GM12872 (cell line): ENCODE results near the gene FALEC.

Experiments
- TF ChIP-seq, protein P1 (sequence below): IDR thresholded peaks from 3 replicates; pipeline ENCODE4 v1.5.1; 2011; ENCODE audit warnings: low read depth, mild to moderate bottlenecking, low read length, moderate library complexity; ENCODE audit not compliant: insufficient read depth

FALEC gene

DNA sequence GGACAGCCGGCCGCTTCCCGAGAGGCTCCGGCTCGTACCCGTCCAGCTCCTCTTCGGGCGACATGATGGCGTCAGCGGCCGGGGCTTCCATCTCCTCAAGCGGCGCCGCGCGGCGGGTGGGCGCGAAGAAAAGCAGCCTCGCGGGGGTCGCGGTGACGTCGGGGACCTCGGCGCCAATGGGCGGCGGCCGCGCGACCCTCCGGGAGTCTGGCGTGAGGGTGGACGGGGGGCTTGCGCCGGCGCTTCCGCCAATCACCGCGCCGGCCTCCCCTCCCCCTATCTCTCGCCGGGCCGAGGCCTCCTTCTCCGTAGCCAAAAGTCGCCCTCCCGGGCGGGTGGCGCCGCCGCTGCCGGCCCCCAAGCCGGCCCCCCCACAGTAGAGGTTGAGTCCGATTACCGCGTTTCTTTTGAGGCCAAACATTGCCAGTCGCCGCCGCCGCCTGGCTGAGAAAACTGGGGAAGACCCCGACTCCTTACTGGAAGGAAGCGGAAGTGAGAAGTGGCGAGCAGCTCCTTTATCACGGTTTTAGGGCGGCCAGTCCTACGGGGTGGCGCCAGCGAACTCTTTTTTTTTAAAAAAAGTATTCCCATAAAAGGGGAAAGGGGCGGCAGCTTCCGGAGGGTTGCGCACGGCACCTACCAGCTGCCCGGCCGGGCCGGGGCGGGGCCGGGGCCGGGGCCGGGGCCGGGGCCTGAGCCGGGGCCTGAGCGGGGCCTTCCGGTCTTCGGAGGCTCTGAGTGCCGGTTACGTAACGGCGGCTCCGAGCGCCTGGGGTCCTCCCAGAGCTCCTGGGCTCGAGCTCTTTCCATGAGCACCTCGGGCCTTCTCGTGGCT, 63.8 kb downstream of the FALEC start, which contains the start of gene MCL1:
Gene MCL1, minus strand, starts transcription at position 501 of the 835 bp plus-strand sequence. Its CDS starts 80 bp downstream, at position 421.
- TF ChIP-seq, protein P1, sequence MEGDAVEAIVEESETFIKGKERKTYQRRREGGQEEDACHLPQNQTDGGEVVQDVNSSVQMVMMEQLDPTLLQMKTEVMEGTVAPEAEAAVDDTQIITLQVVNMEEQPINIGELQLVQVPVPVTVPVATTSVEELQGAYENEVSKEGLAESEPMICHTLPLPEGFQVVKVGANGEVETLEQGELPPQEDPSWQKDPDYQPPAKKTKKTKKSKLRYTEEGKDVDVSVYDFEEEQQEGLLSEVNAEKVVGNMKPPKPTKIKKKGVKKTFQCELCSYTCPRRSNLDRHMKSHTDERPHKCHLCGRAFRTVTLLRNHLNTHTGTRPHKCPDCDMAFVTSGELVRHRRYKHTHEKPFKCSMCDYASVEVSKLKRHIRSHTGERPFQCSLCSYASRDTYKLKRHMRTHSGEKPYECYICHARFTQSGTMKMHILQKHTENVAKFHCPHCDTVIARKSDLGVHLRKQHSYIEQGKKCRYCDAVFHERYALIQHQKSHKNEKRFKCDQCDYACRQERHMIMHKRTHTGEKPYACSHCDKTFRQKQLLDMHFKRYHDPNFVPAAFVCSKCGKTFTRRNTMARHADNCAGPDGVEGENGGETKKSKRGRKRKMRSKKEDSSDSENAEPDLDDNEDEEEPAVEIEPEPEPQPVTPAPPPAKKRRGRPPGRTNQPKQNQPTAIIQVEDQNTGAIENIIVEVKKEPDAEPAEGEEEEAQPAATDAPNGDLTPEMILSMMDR = no peak

DNA sequence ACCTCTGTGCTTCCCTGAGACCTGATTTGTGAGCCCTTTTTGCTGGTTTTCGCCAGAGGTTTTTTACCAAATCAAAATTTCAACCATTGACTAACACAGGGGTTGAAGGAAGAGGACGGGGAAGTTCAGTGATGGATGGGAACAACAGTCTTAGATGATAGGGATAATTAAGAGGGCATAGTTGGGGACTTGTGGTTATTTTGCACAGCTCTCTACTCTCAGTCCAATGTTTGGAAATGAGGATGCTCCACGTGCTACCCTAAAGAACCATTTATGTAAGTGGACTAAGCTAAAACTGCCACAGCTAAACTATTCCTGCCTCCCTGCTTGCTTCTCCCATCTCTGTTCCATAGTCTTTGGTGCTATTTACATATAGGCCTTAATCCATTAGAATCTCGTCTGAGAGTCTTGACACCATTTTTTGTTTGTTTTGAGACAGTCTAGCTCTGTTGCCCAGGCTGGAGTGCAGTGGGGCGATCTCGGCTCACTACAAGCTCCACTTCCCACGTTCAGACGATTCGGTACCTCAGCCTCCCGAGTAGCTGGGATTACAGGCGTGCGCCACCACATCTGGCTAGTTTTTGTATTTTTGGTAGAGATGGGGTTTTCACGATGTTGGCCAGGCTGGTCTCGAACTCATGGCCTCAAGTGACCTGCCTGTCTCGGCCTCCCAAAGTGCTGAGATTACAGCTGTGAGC, 64.5 kb downstream of the FALEC start:
- TF ChIP-seq, protein P1 = no peak

DNA sequence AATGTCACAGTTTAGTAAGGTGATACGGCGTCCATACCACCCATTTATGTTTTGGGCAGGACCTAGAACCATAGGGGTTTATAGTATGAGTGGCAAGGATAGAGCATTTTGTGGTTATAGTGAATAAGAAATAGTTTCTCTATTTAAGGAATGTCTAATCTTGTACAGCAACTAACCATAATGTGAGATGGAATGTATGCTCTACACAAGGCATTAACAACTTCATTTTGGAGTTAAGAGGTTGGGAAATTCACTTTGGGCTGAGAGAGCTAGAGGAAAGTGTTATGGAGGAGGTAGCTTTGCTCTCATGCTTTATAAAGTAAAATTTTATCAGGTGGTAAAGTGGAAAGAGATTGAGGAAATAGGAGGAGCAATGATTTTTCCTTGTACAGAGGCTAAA, 66.8 kb downstream of the FALEC start:
- TF ChIP-seq, protein P1 = no peak
